GM19455 (cell line): ENCODE results near the gene OR13H1.
"Not testable (repeated sequence)": the region's sequence is repeated elsewhere in the genome, so short reads cannot be mapped to it uniquely, and the experiment has no call there.

ENCODE experiments used
- ATAC-seq: cut with Tn5 transposase; IDR thresholded peaks from one replicate; pipeline ENCODE4 v1.9.1; 2021; ENCODE audit not compliant: unreplicated experiment

OR13H1 gene, protein sequence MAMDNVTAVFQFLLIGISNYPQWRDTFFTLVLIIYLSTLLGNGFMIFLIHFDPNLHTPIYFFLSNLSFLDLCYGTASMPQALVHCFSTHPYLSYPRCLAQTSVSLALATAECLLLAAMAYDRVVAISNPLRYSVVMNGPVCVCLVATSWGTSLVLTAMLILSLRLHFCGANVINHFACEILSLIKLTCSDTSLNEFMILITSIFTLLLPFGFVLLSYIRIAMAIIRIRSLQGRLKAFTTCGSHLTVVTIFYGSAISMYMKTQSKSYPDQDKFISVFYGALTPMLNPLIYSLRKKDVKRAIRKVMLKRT

DNA sequence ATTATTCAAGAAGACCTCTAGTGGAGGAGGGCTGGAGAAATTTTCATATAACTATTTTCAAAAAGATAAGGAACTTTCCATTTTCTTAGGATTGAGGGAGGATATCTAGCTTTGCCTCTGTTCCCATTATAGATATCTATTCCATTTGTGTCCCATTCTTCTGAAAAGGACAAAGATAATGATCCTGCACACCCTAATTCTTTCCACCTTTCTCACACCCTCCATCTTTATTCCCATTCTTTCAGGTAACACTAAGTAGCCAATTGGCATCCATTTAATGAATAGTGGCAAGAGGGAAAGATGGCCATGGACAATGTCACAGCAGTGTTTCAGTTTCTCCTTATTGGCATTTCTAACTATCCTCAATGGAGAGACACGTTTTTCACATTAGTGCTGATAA, at the start of gene OR13H1:
Gene OR13H1 (plus strand): TSS at position 301 of the 400 bp plus-strand sequence. CDS start 0 bp downstream, at position 301.
- ATAC-seq: no peak

DNA sequence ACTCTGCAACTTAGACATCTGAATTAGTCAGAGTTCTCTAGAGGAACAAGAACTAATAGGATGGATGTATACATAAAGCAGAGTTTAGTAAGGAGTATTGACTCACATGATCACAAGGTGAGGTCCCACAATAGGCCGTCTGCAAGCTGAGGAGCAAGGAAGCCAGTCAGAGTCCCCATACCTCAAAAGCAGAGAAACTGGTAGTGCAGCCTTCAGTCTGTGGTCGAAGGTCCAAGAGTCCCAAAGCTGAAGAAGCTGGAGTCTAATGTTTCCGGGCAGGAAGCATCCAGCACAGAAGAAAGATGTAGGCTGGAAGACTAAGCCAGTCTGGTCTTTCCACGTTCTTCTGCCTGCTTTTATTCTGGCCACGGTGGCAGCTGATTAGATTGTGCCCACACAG, 42.3 kb upstream of the OR13H1 start:
- ATAC-seq: not testable (repeated sequence)

DNA sequence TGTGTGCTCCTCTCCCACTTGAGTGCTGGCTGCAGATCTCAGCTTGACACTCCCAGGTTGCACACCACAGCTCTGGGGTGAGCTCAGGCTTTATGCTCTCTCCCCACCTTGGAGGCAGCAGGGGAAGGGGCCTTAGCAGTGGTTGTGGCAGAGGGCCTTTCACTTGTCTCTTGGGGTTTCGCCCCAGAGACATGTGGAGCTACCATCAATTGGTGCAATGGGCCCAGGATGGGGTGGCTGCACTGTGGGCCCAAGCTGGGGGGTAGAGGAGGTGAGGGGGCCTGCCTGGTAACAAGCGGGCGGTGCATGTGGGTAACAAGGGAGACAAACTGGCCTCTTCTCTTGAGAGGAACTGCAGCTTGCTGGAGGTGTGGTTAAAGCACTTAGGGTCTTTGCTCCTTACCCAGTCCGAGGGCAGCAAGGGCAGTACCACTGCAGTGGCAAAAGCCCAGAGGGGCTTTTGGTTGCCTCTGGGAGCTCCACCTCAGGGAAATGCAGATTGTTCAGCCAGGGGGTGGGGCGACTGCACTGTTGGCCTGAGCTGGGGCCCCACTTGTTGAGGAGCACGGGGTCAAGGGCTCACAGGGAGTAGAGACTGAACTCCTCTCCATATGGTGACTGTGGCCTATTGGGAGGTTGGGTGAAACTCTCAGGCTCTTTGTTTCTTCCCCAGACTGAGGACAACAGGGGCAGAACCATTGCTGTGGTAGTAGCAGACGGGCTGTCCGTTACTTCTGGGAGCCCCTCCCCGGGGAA, 30.5 kb upstream of the OR13H1 start:
- no peak for ATAC-seq

DNA sequence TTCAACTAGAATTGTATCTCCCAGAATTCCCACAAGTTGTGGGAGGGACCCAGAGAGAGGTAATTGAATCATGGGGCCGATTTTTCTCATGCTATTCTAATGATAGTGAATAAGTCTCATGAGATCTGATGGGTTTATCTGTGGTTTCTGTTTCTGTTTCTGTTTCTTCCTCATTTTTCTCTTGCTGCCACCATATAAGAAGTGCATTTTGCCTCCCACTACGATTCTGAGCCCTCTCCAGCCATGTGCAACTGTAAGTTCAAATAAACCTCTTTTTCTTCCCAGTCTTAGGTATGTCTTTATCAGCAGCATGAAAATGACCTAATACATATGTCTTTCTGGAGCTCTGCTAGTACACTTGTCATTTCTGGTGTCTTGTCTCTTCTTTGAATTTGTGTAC, 22.1 kb upstream of the OR13H1 start:
- no peak for ATAC-seq

DNA sequence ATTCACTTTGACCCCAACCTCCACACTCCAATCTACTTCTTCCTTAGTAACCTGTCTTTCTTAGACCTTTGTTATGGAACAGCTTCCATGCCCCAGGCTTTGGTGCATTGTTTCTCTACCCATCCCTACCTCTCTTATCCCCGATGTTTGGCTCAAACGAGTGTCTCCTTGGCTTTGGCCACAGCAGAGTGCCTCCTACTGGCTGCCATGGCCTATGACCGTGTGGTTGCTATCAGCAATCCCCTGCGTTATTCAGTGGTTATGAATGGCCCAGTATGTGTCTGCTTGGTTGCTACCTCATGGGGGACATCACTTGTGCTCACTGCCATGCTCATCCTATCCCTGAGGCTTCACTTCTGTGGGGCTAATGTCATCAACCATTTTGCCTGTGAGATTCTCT, 344 bp downstream of the OR13H1 start:
- no peak for ATAC-seq

DNA sequence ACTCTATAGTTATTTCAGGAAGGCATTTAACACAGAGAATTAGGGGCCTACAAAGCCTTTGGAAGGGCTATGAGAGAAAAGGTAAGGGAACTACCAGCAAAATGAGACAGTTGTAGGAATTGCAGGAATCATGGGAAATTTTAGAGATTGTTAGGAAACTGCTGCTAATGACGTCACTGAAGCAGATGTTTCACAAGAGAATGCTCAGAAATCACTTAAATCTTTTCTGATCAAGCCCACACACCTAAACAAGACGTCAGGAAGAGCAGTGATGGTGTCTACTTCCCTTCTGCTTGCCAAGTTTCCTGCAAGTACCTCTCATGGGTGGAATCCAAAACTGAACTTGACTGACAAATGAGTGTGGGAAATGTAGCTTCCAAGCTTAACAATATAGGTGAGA, 5.1 kb downstream of the OR13H1 start:
- no peak for ATAC-seq

DNA sequence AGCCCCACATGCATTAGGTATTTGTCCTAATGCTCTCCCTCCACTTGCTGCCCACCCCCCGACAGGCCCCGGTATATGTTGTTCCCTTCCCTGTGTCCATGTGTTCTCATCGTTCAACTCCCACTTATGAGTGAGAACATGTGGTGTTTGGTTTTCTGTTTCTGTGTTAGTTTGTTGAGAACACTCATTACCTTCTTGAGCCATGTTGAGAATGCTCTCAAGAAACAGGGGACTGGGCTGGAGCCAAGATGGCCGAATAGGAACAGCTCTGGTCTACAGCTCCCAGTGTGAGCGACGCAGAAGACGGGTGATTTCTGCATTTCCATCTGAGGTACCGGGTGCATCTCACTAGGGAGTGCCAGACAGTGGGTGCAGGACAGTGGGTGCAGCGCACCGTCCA, 8.6 kb downstream of the OR13H1 start:
- not testable (repeated sequence) for ATAC-seq

DNA sequence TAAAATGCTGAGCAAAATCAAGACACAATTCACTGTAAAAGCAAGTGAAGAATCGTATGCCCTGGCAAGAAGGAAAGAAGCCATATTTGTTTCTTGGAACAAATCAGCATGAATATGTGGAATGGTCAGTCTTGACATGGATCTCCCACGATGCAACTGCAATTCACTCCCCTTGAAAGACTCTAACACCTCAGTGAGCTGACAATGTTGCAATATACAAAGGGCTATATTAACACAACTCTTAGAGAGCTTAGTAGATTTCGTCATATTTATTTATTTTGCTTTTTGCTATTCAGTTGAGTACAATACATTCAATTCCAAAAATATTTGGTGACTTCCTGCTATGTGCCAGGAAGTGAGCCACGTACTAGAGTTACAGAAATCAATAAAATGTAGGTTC, 14.7 kb downstream of the OR13H1 start:
- no peak for ATAC-seq

DNA sequence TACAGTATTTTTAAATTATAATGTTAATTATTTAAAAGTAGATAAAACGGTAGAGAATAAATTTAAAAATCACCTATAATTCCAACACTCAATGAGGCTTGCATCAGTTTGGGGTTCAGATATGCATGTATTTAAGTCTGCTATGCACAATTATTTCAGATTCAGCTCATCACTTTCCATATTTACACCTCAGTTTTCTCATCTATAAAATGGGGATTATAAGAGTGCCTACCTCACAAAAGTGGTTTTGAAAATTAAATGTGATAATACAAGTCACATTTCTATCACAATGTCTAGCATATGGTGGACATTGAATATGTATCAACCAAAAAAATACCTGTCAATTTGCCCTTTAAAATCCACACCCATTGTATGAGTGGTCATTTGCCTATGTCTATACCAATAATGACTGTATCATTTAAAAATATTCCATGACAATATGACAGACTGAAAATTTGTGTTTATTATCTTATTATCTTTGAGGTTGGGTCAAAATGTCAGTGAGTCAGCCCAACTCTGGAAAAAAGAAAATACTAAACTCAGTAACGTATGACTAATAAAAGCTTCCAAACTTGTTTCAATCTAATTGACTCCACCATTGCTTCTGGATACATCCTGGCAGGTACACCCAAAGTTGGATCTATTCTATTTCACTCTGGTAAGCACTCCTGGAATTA, 20.8 kb downstream of the OR13H1 start:
- no peak for ATAC-seq

DNA sequence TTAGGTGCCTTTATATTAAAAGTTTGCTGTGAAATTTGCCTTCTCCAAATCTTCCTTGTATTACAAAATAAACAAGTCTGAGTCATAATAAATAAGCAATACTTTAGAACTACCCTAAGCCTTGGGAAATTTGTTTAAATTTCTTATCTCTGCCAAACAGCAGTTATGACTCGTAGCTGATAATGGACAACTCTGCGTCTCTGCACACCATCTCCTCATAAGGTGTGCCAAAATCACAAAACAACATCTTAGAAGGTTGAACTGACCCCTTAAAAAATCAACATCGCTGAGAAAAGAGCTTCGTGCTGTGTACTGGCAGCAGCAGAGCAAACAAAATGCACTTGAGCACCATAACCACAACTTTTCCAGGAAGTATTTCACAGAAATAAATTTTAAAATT, 22.0 kb downstream of the OR13H1 start:
- no peak for ATAC-seq

DNA sequence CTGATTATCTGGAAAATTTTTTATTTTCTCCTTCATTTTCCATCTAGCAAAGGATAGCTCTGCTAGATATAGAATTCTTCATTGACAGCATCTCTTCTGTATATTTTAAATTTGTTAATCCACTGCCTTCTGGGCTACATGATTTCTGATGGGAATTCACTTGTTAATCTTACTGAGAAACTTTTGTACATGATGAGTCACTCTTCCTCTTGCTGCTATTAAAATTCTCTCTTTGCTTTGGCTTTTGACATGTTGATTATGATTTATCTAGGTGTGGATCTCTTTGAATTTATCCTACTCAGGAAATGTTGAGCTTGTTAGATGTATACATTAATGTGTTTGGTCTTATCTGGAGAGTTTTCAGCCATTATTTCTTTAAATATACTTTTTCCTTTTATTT, 27.5 kb downstream of the OR13H1 start:
- no peak for ATAC-seq

DNA sequence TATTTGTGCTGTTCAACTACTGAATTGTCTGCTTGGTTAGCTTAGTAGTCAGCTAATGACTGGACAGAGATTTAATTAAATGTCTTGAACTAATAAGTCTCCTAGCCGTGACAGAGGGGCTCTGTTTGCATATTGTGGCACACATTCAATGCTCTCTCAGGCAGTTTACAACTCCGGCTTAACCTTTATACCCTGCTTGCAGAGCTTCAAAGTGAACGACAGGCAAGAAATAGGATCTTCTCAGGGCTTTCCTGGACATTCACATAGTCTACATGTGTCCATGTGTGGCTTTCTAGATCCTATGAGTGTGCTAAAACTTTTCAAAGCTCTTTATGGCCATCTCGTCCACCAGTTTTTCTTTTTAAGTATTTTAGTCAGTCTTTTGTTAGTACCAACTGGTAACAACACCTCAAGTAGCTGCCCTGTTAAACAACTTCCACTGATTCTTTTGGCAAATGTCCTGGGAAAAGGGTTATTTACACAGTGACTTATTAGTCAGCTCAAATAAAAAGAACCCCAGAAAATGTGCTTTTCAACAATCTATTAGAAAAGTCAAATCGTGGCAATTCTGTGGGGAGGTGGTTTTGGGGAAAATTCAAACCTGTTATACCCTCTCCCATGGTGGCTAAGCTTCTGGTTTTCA, 28.6 kb downstream of the OR13H1 start:
- no peak for ATAC-seq

DNA sequence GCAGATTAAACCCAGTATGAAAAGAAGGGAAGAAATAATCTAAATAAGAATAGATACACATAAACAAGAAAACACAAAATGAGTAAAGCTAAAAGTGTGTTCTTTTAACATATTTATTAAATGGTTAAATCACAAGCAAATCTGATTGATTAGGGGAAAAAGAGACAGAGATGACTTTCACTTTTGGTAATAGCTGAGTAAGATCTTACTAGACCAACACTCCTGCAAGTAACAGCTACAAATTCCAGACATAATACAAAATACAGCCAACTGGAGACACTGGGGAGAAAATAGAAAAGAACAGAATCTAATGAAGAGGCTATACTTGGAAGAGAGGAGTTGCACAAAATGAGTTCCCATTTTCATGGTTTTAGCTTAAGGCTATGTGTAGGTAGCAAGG, 33.5 kb downstream of the OR13H1 start:
- no peak for ATAC-seq

DNA sequence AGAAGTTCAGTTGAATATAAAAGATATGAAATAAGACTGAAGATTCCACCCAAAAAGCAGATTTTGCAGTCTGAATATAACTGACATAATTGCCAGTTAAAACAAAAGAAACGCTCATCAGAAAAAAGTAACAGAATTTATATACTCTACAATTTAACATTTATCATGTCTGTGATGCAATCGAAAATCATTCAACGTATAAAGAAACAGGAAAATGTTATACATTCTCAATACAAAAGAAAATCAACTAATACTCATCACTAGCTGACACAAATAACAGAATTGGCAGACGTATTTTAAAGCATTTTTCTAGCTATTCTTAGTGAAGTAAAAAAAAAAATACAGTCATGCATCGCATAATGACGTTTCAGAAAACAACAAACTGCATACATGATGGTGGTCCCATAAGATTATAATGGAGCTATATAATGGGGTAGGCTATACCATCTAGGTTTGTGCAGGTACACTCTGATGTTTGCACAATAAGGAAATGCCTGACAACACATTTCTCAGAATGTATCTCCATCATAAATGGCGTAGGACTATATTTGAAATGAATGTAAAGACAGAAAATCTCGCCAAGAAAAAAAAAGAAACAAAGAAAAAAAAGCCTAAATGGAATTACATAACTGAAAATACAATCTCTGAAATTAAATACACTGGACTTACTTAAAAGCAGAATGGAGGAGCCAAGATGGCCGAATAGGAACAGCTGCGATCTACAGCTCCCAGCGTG, 34.3 kb downstream of the OR13H1 start:
- no peak for ATAC-seq

DNA sequence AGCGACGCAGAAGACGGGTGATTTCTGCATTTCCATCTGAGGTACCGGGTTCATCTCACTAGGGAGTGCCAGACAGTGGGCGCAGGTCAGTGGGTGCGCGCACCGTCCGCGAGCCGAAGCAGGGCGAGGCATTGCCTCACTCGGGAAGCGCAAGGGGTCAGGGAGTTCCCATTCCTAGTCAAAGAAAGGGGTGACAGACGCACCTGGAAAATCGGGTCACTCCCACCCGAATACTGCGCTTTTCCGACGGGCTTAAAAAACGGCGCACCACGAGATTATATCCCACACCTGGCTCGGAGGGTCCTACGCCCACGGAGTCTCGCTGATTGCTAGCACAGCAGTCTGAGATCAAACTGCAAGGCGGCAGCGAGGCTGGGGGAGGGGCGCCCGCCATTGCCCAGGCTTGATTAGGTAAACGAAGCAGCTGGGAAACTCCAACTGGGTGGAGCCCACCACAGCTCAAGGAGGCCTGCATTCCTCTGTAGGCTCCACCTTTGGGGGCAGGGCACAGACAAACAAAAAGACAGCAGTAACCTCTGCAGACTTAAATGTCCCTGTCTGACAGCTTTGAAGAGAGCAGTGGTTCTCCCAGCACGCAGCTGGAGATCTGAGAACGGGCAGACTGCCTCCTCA, 35.0 kb downstream of the OR13H1 start:
- ATAC-seq: not testable (repeated sequence)

DNA sequence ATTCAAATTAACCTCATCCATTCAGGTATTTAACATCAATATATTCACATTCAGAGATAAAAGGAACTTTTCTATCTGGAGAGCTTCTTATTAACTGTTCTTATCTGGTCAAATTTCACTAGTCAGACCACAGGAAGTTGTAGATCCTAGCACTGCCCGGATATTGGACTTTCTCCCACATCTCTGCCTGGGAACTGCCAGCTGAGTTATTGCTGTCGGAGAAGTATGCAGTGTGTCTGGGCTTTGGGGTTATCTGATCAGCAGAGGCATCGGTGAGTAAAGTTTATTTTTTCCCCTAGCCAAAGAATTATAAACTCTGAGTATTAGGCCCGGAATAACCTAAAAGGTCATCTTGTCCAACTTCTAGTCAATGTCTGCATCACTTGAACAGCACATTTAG, 45.1 kb downstream of the OR13H1 start:
- no peak for ATAC-seq
